Measurements from ENCODE around the gene THRB.

The THRB gene

GRCh38 chr3:24180616-24181015, 314.0 kb downstream of the THRB start:
- Histone ChIP-seq H2BK12ac (ENCODE audit: low read length) (no peak overlapping the region), H4K8ac (ENCODE audit: low read depth, low read length) (no peak overlapping the region), H2BK5ac (ENCODE audit: low read length) (no peak overlapping the region), H3K36me3 (replicated peaks in 1 of 2; ENCODE audit: control insufficient read depth in 2 of 2, insufficient read depth in 2 of 2, low read length in 2 of 2) (no peaks in the 10 kb centered on the region), H4K91ac (ENCODE audit: low read depth, low read length, poor library complexity) (no peak overlapping the region), H3K9me3 (replicated peaks in 1 of 2; ENCODE audit: control insufficient read depth in 2 of 2, insufficient read depth in 1 of 2, low read depth in 1 of 2, low read length in 2 of 2) (no peaks in the 10 kb centered on the region), H3K79me1 (ENCODE audit: low read depth, low read length) (no peaks in the 10 kb centered on the region), H2AFZ (ENCODE audit: low read length) (no peak overlapping the region), H3K4me1 (ENCODE audit: control insufficient read depth in 2 of 2, insufficient read depth in 1 of 2, low read depth in 1 of 2, low read length in 2 of 2) (no peaks in the 10 kb centered on the region), H3K9ac (ENCODE audit: low read depth, low read length, poor library complexity) (no peak overlapping the region), H2BK15ac (ENCODE audit: low read length) (no peak overlapping the region), H2BK120ac (ENCODE audit: low read depth, low read length) (no peak overlapping the region), H2AK5ac (ENCODE audit: low read depth, low read length) (no peak overlapping the region), H3K27me3 (ENCODE audit: control insufficient read depth in 3 of 3, insufficient read depth in 3 of 3, low read depth in 1 of 3, low read length in 3 of 3) (no peaks in the 10 kb centered on the region), H3K14ac (ENCODE audit: low read length) (no peak overlapping the region), H3K23ac (ENCODE audit: low read depth, low read length, poor library complexity) (no peak overlapping the region), H3K18ac (ENCODE audit: low read length) (no peak overlapping the region), H3K4me3 (ENCODE audit: low read length in 2 of 2) (no peak overlapping the region), H3K27ac (replicated peaks; ENCODE audit: low read length) (no peak overlapping the region), H3K4ac (ENCODE audit: low read length) (no peak overlapping the region), H3K4me2 (ENCODE audit: insufficient read depth, low read length, poor library complexity, severe bottlenecking) (no peak overlapping the region)
- WGBS, 2 donors (ENCODE audit: extremely low coverage in 2 of 2, insufficient read length in 2 of 2, insufficient replicate concordance in 1 of 2), result no CpG with 5 or more reads among the region's 3 CpGs
- DNase-seq (ENCODE audit: low spot score), result no peak

GRCh38 chr3:24177201-24177600, 317.4 kb downstream of the THRB start:
- H3K27ac ChIP-seq (replicated peaks; ENCODE audit: low read length), result no peak overlapping the region
- no peak overlapping the region for H3K4me2 ChIP-seq (ENCODE audit: insufficient read depth, low read length, poor library complexity, severe bottlenecking)
- no peak overlapping the region for H3K4me3 ChIP-seq (ENCODE audit: low read length in 2 of 2)
- H3K14ac ChIP-seq (ENCODE audit: low read length), result no peak overlapping the region
- H3K27me3 ChIP-seq (ENCODE audit: control insufficient read depth in 3 of 3, insufficient read depth in 3 of 3, low read depth in 1 of 3, low read length in 3 of 3), result no peaks in the 10 kb centered on the region
- H3K79me1 ChIP-seq (ENCODE audit: low read depth, low read length), result no peaks in the 10 kb centered on the region
- WGBS, 2 donors (ENCODE audit: extremely low coverage in 2 of 2, insufficient read length in 2 of 2, insufficient replicate concordance in 1 of 2), result no CpG with 5 or more reads among the region's 5 CpGs
- H3K4ac ChIP-seq (ENCODE audit: low read length), result no peak overlapping the region
- H3K36me3 ChIP-seq (replicated peaks in 1 of 2; ENCODE audit: control insufficient read depth in 2 of 2, insufficient read depth in 2 of 2, low read length in 2 of 2), result no peaks in the 10 kb centered on the region
- no peaks in the 10 kb centered on the region for H3K9me3 ChIP-seq (replicated peaks in 1 of 2; ENCODE audit: control insufficient read depth in 2 of 2, insufficient read depth in 1 of 2, low read depth in 1 of 2, low read length in 2 of 2)
- H2BK5ac ChIP-seq (ENCODE audit: low read length), result no peak overlapping the region
- DNase-seq (ENCODE audit: low spot score), result no peak
- H4K8ac ChIP-seq (ENCODE audit: low read depth, low read length), result no peak overlapping the region
- H2AK5ac ChIP-seq (ENCODE audit: low read depth, low read length), result no peak overlapping the region
- no peak overlapping the region for H3K23ac ChIP-seq (ENCODE audit: low read depth, low read length, poor library complexity)
- no peak overlapping the region for H3K18ac ChIP-seq (ENCODE audit: low read length)
- H3K4me1 ChIP-seq (ENCODE audit: control insufficient read depth in 2 of 2, insufficient read depth in 1 of 2, low read depth in 1 of 2, low read length in 2 of 2), result no peaks in the 10 kb centered on the region
- H4K91ac ChIP-seq (ENCODE audit: low read depth, low read length, poor library complexity), result no peak overlapping the region
- H2BK15ac ChIP-seq (ENCODE audit: low read length), result no peak overlapping the region
- no peak overlapping the region for H2BK12ac ChIP-seq (ENCODE audit: low read length)
- no peak overlapping the region for H3K9ac ChIP-seq (ENCODE audit: low read depth, low read length, poor library complexity)
- H2AFZ ChIP-seq (ENCODE audit: low read length), result no peak overlapping the region
- H2BK120ac ChIP-seq (ENCODE audit: low read depth, low read length), result no peak overlapping the region

GRCh38 chr3:24174614-24175013, 320.0 kb downstream of the THRB start:
- no peak overlapping the region for H4K8ac ChIP-seq (ENCODE audit: low read depth, low read length)
- no peaks in the 10 kb centered on the region for H3K79me1 ChIP-seq (ENCODE audit: low read depth, low read length)
- H3K36me3 ChIP-seq (replicated peaks in 1 of 2; ENCODE audit: control insufficient read depth in 2 of 2, insufficient read depth in 2 of 2, low read length in 2 of 2), result no peaks in the 10 kb centered on the region
- H2AFZ ChIP-seq (ENCODE audit: low read length), result no peak overlapping the region
- H2BK5ac ChIP-seq (ENCODE audit: low read length), result no peak overlapping the region
- H3K4ac ChIP-seq (ENCODE audit: low read length), result no peak overlapping the region
- H3K4me1 ChIP-seq (ENCODE audit: control insufficient read depth in 2 of 2, insufficient read depth in 1 of 2, low read depth in 1 of 2, low read length in 2 of 2), result no peaks in the 10 kb centered on the region
- H2BK120ac ChIP-seq (ENCODE audit: low read depth, low read length), result no peak overlapping the region
- no peak overlapping the region for H2BK15ac ChIP-seq (ENCODE audit: low read length)
- no peak overlapping the region for H2BK12ac ChIP-seq (ENCODE audit: low read length)
- no peak overlapping the region for H3K9ac ChIP-seq (ENCODE audit: low read depth, low read length, poor library complexity)
- DNase-seq (ENCODE audit: low spot score), result no peak
- no peak overlapping the region for H2AK5ac ChIP-seq (ENCODE audit: low read depth, low read length)
- H3K14ac ChIP-seq (ENCODE audit: low read length), result no peak overlapping the region
- no CpG with 5 or more reads among the region's 2 CpGs for WGBS, 2 donors (ENCODE audit: extremely low coverage in 2 of 2, insufficient read length in 2 of 2, insufficient replicate concordance in 1 of 2)
- no peak overlapping the region for H3K23ac ChIP-seq (ENCODE audit: low read depth, low read length, poor library complexity)
- no peaks in the 10 kb centered on the region for H3K9me3 ChIP-seq (replicated peaks in 1 of 2; ENCODE audit: control insufficient read depth in 2 of 2, insufficient read depth in 1 of 2, low read depth in 1 of 2, low read length in 2 of 2)
- no peak overlapping the region for H3K27ac ChIP-seq (replicated peaks; ENCODE audit: low read length)
- H3K27me3 ChIP-seq (ENCODE audit: control insufficient read depth in 3 of 3, insufficient read depth in 3 of 3, low read depth in 1 of 3, low read length in 3 of 3), result no peaks in the 10 kb centered on the region
- no peak overlapping the region for H3K4me2 ChIP-seq (ENCODE audit: insufficient read depth, low read length, poor library complexity, severe bottlenecking)
- H4K91ac ChIP-seq (ENCODE audit: low read depth, low read length, poor library complexity), result no peak overlapping the region
- no peak overlapping the region for H3K18ac ChIP-seq (ENCODE audit: low read length)
- H3K4me3 ChIP-seq (ENCODE audit: low read length in 2 of 2), result no peak overlapping the region

GRCh38 chr3:24168977-24169376, 325.7 kb downstream of the THRB start:
- Histone ChIP-seq H3K9me3 (replicated peaks in 1 of 2; ENCODE audit: control insufficient read depth in 2 of 2, insufficient read depth in 1 of 2, low read depth in 1 of 2, low read length in 2 of 2) (no peaks in the 10 kb centered on the region), H3K36me3 (replicated peaks in 1 of 2; ENCODE audit: control insufficient read depth in 2 of 2, insufficient read depth in 2 of 2, low read length in 2 of 2) (no peaks in the 10 kb centered on the region), H4K91ac (ENCODE audit: low read depth, low read length, poor library complexity) (no peak overlapping the region), H2AFZ (ENCODE audit: low read length) (no peak overlapping the region), H3K9ac (ENCODE audit: low read depth, low read length, poor library complexity) (no peak overlapping the region), H3K27ac (replicated peaks; ENCODE audit: low read length) (no peak overlapping the region), H3K18ac (ENCODE audit: low read length) (no peak overlapping the region), H3K14ac (ENCODE audit: low read length) (no peak overlapping the region), H3K4me3 (ENCODE audit: low read length in 2 of 2) (no peak overlapping the region), H2BK12ac (ENCODE audit: low read length) (no peak overlapping the region), H2BK15ac (ENCODE audit: low read length) (no peak overlapping the region), H3K4me2 (ENCODE audit: insufficient read depth, low read length, poor library complexity, severe bottlenecking) (no peak overlapping the region), H2AK5ac (ENCODE audit: low read depth, low read length) (no peak overlapping the region), H4K8ac (ENCODE audit: low read depth, low read length) (no peak overlapping the region), H2BK5ac (ENCODE audit: low read length) (no peak overlapping the region), H3K4me1 (ENCODE audit: control insufficient read depth in 2 of 2, insufficient read depth in 1 of 2, low read depth in 1 of 2, low read length in 2 of 2) (peaks cover 0 to 2% of the 10 kb centered on the region in 2 donors), H3K27me3 (ENCODE audit: control insufficient read depth in 3 of 3, insufficient read depth in 3 of 3, low read depth in 1 of 3, low read length in 3 of 3) (no peaks in the 10 kb centered on the region), H3K23ac (ENCODE audit: low read depth, low read length, poor library complexity) (no peak overlapping the region), H3K4ac (ENCODE audit: low read length) (no peak overlapping the region), H3K79me1 (ENCODE audit: low read depth, low read length) (no peaks in the 10 kb centered on the region), H2BK120ac (ENCODE audit: low read depth, low read length) (no peak overlapping the region)
- no CpG with 5 or more reads among the region's 3 CpGs for WGBS, 2 donors (ENCODE audit: extremely low coverage in 2 of 2, insufficient read length in 2 of 2, insufficient replicate concordance in 1 of 2)
- DNase-seq (ENCODE audit: low spot score), result no peak
